HUES6 (cell line): ENCODE measurements around the gene CFAP65.
A peak's percentile ranks its signal among the peaks of the same experiment; 100 is the strongest.

Source experiments
- H3K27ac ChIP-seq: 2 replicates; pipeline ENCODE4 v1.7.0; 2013; ENCODE audit warnings: low read depth, mild to moderate bottlenecking, low read length, inconsistent platforms
- H3K27me3 ChIP-seq: 2 replicates; pipeline ENCODE4 v1.6.1; 2013; ENCODE audit warnings: low read length; ENCODE audit not compliant: control insufficient read depth, insufficient read depth
- H3K36me3 ChIP-seq: 2 replicates; pipeline ENCODE4 v1.6.1; 2013; ENCODE audit warnings: low read length; ENCODE audit not compliant: control insufficient read depth, insufficient read depth
- H3K4me1 ChIP-seq: 2 replicates; pipeline ENCODE4 v1.6.1; 2013; ENCODE audit warnings: low read length; ENCODE audit not compliant: control insufficient read depth, insufficient read depth
- H3K4me3 ChIP-seq: 2 replicates; pipeline ENCODE4 v1.5.1; 2013; ENCODE audit warnings: low read depth, low read length
- H3K9ac ChIP-seq: one replicate; pipeline ENCODE4 v1.6.1; 2013; ENCODE audit warnings: mild to moderate bottlenecking, low read length
- H3K9me3 ChIP-seq: 2 replicates; pipeline ENCODE4 v1.6.1; 2013; ENCODE audit warnings: low read depth, low read length; ENCODE audit not compliant: control insufficient read depth, insufficient read depth

Gene CFAP65

DNA sequence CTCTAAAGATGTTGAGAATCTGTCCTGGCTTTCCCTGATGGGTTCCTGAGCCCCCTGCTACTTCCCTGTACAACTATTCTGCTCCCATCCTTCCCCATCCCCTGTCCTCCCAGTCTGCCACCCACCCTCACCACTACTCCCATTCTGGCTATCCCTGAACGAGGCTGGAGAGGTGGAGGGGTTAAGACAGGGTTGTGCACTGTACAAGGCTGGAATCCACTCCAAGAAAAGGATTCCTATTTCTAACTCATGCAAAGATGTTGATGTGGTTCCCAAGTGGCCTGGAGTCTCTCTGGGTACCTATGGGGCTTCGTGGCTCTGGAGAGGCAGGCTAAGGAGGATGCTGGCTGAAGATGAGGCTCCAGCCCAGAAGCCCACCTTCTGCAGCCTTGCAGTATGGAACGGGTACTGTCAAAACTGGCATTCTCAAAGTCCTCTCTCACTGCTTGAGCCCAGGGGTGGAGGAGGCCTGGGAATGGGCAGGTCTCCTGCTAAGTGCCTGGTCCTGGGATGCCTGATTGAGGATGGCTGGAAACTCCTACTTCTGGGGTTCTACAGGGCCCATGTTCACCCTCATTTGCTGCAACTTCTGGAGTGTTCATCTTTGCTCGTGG, 55.1 kb downstream of the CFAP65 start:
- H3K4me3 ChIP-seq = no peak overlapping the region
- no peak overlapping the region for H3K9ac ChIP-seq
- no peak overlapping the region for H3K27ac ChIP-seq
- peaks cover 98% of the 10 kb centered on the region for H3K27me3 ChIP-seq
- H3K9me3 ChIP-seq = no peaks in the 10 kb centered on the region
- H3K36me3 ChIP-seq = no peaks in the 10 kb centered on the region
- H3K4me1 ChIP-seq = peaks cover 22% of the 10 kb centered on the region

DNA sequence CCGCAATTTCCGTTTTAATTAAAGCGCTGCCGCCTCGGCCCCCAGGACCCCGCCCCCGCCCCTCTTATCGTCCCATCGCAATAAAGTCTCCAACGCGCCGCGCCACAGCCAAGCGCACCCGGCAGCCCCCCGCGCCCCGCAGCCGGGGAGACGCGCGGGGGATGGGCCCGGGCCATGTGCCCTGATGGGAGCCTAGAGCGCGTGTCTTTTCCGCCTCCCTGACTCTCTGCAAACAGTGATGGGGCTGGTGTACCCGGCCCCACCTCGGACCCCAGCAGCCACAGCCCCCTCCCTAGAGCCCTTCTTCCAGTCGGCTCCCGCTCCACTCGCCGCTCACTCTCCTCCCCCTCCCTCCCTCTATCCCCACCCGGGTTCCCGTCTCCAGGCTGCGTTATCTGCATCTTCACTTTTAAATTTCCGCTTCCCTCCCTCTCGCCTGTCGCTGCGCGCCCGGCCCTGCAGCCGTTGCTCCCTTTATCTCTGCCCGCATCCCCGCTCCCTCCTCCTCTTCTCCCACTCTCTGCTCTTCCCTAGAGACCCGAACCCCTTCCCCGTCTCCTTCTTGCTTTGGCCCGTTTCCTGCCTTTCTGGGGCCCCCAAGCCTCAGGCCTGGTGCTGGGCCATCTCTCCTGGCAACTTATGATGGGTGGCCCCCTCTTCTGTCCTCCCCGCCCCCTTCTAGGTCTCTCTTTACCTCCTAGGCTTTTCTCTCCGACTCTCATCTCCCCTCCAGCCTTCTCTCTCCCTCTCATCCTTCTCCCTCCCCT, 55.8 kb downstream of the CFAP65 start:
- Histone ChIP-seq H3K36me3 (no peaks in the 10 kb centered on the region), H3K9ac (no peak overlapping the region), H3K27me3 (peaks cover 98% of the 10 kb centered on the region), H3K27ac (no peak overlapping the region), H3K4me1 (peaks cover 26% of the 10 kb centered on the region), H3K4me3 (peak overlapping the region; percentile 49), H3K9me3 (no peaks in the 10 kb centered on the region)

GRCh38 chr2:218985021-218985324, 56.3 kb downstream of the CFAP65 start, which contains the start of gene FEV:
TSS of gene FEV (minus strand) at chr2:218985184. CDS start at chr2:218985075, 109 bp downstream.
- Histone ChIP-seq H3K9ac (no peak within 1 kb of the TSS), H3K4me3 (peak within 1 kb of the TSS; percentile 50), H3K36me3 (no peaks in the 10 kb centered on the region), H3K9me3 (no peaks in the 10 kb centered on the region), H3K4me1 (peaks cover 26% of the 10 kb centered on the region), H3K27me3 (peaks cover 98% of the 10 kb centered on the region), H3K27ac (no peak within 1 kb of the TSS)

DNA sequence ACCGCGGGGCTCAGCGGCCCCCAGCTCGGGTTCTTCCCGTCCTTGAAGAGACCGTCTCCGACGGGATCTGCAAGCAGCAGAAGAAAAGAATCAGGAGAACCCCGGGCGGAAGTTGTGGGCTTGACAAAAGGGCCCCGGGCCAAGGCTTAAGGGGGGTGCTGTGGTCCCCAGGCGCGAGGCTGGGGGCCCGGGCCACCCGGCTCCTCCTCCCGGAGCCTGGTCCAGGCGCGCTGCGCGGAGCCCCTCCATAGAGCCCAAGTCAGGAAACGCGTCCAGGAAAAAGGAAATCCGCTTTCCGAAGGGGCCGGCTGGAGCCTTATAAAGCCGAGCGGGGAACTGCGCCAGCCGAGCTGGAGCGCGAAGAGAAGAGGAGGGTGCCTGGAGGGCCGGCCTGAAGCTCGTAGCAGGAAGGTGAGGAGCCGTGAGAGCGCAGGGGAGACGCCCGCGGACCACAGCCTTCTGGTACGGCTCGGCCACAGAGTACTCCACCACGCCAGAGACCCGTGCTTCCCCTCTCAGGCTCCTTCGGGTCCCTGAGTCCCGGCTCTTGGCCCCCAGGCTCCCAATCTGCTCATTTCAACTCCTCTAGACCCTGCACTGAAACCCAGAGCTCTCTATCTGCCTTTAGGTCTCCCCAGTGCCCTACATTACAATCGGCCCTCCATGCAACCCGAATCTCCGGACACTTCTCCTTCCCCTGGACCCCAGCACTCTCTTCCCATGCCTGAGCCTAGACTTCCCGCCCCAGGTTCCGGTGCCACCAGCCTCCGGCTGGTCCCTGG, 56.9 kb downstream of the CFAP65 start:
- Histone ChIP-seq H3K9me3 (no peaks in the 10 kb centered on the region), H3K36me3 (no peaks in the 10 kb centered on the region), H3K4me3 (peak overlapping the region; percentile 50), H3K27me3 (peaks cover 98% of the 10 kb centered on the region), H3K27ac (no peak overlapping the region), H3K9ac (no peak overlapping the region), H3K4me1 (peaks cover 29% of the 10 kb centered on the region)

DNA sequence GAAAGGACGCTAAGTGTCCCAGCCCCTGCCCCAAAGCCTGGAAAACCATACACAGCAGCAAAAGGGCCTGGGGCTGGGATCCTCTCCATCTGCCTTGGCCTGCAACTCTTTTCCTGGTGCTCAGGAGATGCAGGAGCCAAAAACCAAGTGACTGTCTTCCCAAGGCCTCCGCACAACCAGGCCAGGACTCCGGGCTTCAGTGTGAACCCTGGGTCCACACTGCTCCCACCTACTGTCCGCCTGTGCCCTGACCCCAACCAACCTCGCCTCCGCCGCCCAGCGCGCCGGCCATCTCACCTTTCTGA, 57.4 kb downstream of the CFAP65 start:
- Histone ChIP-seq H3K36me3 (no peaks in the 10 kb centered on the region), H3K9ac (no peak overlapping the region), H3K27me3 (peaks cover 97% of the 10 kb centered on the region), H3K27ac (no peak overlapping the region), H3K9me3 (no peaks in the 10 kb centered on the region), H3K4me1 (peaks cover 29% of the 10 kb centered on the region), H3K4me3 (peak overlapping the region; percentile 28; the same call in 1 of the 2 replicates)

GRCh38 chr2:218983263-218983933, 57.9 kb downstream of the CFAP65 start:
- Histone ChIP-seq H3K36me3 (no peaks in the 10 kb centered on the region), H3K4me3 (0 out of 2 replicates have a peak overlapping the region, but pooled peaks have one; percentile 28)

DNA sequence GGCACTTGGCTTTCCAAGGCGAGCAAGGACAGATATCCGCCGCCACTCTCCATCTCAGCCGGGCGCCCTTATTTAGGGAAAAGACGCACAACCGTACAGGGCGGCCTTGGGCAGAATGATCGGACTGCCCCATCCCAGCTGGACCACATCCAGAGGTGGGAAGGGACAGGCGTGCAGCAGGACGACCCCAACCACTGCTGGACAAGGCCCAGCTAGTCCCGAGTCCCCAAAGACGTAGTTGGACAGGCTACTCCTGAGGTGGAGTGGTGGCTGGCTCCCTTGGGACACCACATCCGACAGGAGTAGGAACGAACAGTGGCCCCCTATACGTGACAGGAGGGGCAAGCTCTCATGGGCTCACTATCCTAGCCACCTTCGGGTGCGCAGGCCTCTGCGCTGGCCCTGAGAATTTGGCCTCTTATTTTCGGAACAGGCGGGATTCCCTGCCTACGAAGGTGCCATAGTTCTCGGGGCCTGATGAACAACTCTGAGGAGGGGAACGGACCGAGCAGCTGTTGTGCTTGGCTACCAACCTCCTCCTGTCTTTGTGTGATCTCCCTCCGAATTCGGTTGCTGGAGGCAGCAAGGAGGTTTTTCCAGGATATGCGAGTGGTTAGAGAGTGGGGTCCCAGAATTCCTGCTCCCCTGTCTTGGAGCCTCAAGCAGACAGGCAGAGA, 58.6 kb downstream of the CFAP65 start:
- H3K36me3 ChIP-seq = no peaks in the 10 kb centered on the region
- H3K4me3 ChIP-seq = peak overlapping the region; percentile 56; the same call in 1 of the 2 replicates
- no peak overlapping the region for H3K27ac ChIP-seq
- H3K9ac ChIP-seq = no peak overlapping the region
- peaks cover 97% of the 10 kb centered on the region for H3K27me3 ChIP-seq
- H3K4me1 ChIP-seq = peaks cover 29% of the 10 kb centered on the region
- no peaks in the 10 kb centered on the region for H3K9me3 ChIP-seq

More at GRCh38 chr2:218983263-218983933, 57.9 kb downstream of the CFAP65 start:
- Histone ChIP-seq H3K27me3 (peaks cover 97% of the 10 kb centered on the region), H3K9ac (no peak overlapping the region), H3K4me1 (peaks cover 29% of the 10 kb centered on the region), H3K9me3 (no peaks in the 10 kb centered on the region), H3K27ac (no peak overlapping the region)

DNA sequence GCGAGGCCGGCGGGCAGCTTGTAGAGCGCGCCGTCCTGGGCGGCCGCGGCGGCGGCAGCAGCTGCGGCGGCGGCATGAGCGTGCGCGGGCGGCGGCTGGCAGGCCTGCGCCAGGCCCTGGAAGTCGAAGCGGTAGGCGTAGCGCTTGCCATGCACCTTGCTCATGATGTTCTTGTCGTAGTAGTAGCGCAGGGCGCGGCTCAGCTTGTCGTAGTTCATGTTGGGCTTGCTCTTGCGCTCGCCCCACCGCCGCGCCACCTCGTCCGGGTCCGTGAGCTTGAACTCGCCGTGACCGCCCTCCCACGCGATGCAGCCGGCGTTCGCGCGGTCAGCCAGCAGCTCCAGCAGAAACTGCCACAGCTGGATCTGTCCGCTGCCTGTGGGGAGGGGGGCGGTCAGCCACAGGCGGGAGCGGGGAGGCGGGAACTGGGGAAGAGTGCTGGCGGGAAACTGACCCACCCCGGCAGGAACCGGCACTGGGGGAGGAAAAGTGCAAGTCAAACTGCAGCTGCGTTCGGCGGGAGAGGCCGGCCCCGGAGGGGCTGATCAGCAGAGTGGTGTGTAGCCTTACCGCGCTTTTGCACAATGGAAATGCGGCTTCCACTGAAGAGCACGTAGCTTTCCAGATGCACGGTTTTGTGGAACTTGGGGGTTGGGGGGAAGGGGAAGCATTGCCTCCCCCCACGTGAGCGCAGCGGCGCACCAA, 59.3 kb downstream of the CFAP65 start:
- Histone ChIP-seq H3K27ac (no peak overlapping the region), H3K4me3 (peak overlapping the region; percentile 56), H3K9ac (no peak overlapping the region), H3K9me3 (no peaks in the 10 kb centered on the region), H3K4me1 (peaks cover 29% of the 10 kb centered on the region), H3K27me3 (peaks cover 97% of the 10 kb centered on the region), H3K36me3 (no peaks in the 10 kb centered on the region)

DNA sequence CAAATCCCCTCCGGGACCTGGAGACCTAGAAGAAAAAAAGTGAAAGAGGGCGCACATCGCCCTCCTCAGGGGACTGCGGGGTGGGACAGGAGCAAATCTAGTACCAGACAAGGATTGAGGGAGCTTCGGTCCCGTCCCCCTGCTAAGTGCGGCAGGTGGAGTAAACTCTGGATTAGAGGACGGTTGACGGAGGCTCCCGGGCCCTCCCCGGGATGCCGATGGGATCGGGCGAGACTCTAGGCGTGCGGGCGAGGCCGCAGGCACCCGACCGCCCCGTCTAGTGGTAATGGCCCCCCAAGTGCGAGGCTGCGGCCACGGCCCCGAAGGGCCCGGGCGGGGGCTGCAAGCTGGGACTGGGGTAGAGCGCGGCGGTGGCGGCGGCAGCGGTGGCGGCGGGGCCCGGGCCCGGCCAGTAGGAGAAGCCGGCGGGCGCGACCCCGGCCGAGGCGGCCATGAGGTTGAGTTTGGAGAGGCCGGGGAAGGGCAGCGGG, 59.9 kb downstream of the CFAP65 start:
- Histone ChIP-seq H3K9ac (no peak overlapping the region), H3K4me3 (peak overlapping the region; percentile 56), H3K27me3 (peaks cover 97% of the 10 kb centered on the region), H3K27ac (no peak overlapping the region), H3K9me3 (no peaks in the 10 kb centered on the region), H3K36me3 (no peaks in the 10 kb centered on the region), H3K4me1 (peaks cover 29% of the 10 kb centered on the region)
